Posterior vena cava (tissue), 2 donors: ENCODE measurements around the gene P4HA3. TPM values are rescaled to one million over a fixed set of nuclear protein-coding genes. Genes with fewer than 3 reads are reported as not detected.

Experiments used
- DNase-seq: peaks from one replicate; pipeline ENCODE4 v3.0.0-alpha.2; 2020; ENCODE audit warnings: low spot score
- intact Hi-C, 2 donors: fragments of 100-400 bp; cut with DNase I; formaldehyde crosslinking; loops; one replicate each; pipeline versions ENCODE4 v1.14.1 to v1.14.2; 2022 to 2023
- total RNA-seq, 2 donors: library from RNA; stranded (reverse); fragmentation: NEBNext Ultra II Directional; extraction: Animal tissue kit (Norgen Biotek cat#: 25700); gene quantifications; one replicate each; pipeline ENCODE4 v1.2.1, GENCODE V29; 2021
- donor health status: DM: yes; HTN: yes; CAD: no.
- donor health status: DM: yes; HTN: yes; CAD: no.

The P4HA3 gene
- total RNA-seq, 2 donors from 2014 or later = 3.3 to 5.6 TPM

- no peak for DNase-seq
- intact Hi-C loops = no loop called here
Observed at GRCh38 chr11:74226907-74227306, 84.5 kb downstream of the P4HA3 start.

- no peak for DNase-seq
- intact Hi-C loops = no loop called here
Observed at GRCh38 chr11:74225565-74225964, 85.9 kb downstream of the P4HA3 start.

GRCh38 chr11:74221816-74222215 lies 89.6 kb downstream of the P4HA3 start:
- intact Hi-C loops = no loop called here

GRCh38 chr11:74220376-74220775 lies 91.1 kb downstream of the P4HA3 start:
- intact Hi-C loops = no loop called here
- DNase-seq = no peak

More at GRCh38 chr11:74221816-74222215, 89.6 kb downstream of the P4HA3 start:
- DNase-seq = no peak

Other genes with a start within 250 kb of the P4HA3 start
- gene C2CD3, start 140.6 kb downstream of the P4HA3 start, total RNA-seq = 10 to 100 TPM; 14.5 to 16.9 TPM
- gene PPME1, start 140.4 kb downstream of the P4HA3 start, total RNA-seq = 10 to 100 TPM; 30.0 to 34.0 TPM
- 10 to 100 TPM in 1 of 2 donors, 1 to 10 TPM in 1; 4.1 to 11.5 TPM for gene PGM2L1, start 86.8 kb upstream of the P4HA3 start, total RNA-seq
- 1 to 10 TPM; 2.6 to 7.3 TPM for gene KCNE3, start 155.9 kb upstream of the P4HA3 start, total RNA-seq
- gene LIPT2, start 182.1 kb upstream of the P4HA3 start, total RNA-seq = 1 to 10 TPM; 1.2 to 1.4 TPM